RKO (cell line): ENCODE measurements around the gene CPNE6.

Experiments used
- DNase-seq: peaks from one replicate; pipeline ENCODE4 v3.0.0-alpha.2; 2016; ENCODE audit warnings: low spot score

CPNE6 gene

GRCh38 chr14:24054646-24055045 lies 16.7 kb upstream of the CPNE6 start:
- no peak for DNase-seq

- no peak for DNase-seq
Measured at GRCh38 chr14:24055971-24056799, 15.2 kb upstream of the CPNE6 start.

GRCh38 chr14:24056800-24057184 lies 14.6 kb upstream of the CPNE6 start:
- no peak for DNase-seq

- no peak for DNase-seq
Measured at GRCh38 chr14:24057271-24057670, 14.1 kb upstream of the CPNE6 start.

GRCh38 chr14:24057867-24058259 lies 13.5 kb upstream of the CPNE6 start:
- no peak for DNase-seq

- peak; percentile 74 for DNase-seq
Measured at GRCh38 chr14:24058260-24058950, 13.0 kb upstream of the CPNE6 start.

- no peak for DNase-seq
Measured at GRCh38 chr14:24058951-24059475, 12.3 kb upstream of the CPNE6 start.

- no peak for DNase-seq
Measured at GRCh38 chr14:24059841-24060388, 11.4 kb upstream of the CPNE6 start.

- no peak for DNase-seq
Measured at GRCh38 chr14:24060443-24060842, 10.9 kb upstream of the CPNE6 start.

- DNase-seq, result no peak
Measured at GRCh38 chr14:24060984-24061913, 10.1 kb upstream of the CPNE6 start.

GRCh38 chr14:24062216-24062980 lies 9.0 kb upstream of the CPNE6 start:
- DNase-seq, result no peak

GRCh38 chr14:24063263-24063836 lies 8.0 kb upstream of the CPNE6 start:
- no peak for DNase-seq

- no peak for DNase-seq
Measured at GRCh38 chr14:24064091-24064795, 7.1 kb upstream of the CPNE6 start.

- DNase-seq, result no peak
Measured at GRCh38 chr14:24064856-24065255, 6.5 kb upstream of the CPNE6 start.

- DNase-seq, result no peak
Measured at GRCh38 chr14:24065408-24065807, 6.0 kb upstream of the CPNE6 start.

GRCh38 chr14:24066496-24067132 lies 4.7 kb upstream of the CPNE6 start:
- DNase-seq, result no peak

- no peak for DNase-seq
Measured at GRCh38 chr14:24067133-24068082, 4.0 kb upstream of the CPNE6 start.

GRCh38 chr14:24068711-24069410 lies 2.5 kb upstream of the CPNE6 start:
- no peak for DNase-seq
